Measurements from ENCODE around the gene SIRT6.

DNA sequence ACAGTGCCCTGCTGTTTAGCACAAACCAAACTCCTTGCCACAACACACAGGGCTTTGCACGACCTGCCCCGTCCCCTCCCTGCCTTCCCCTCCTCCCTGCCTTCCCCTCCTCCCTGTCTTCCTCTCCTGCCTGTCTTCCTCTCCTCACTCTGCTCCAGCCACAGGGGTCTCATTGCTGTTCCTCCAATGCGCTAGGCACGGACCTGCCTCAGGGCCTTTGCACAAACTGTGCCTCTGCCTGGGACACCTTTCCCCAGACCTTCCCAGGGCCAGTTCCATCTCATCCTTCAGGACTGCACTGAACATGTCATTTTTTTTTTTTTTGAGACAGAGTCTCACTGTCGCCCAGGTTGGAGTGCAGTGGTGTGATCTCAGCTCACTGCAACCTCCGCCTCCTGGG is 30.7 kb downstream of the SIRT6 start:
- TF ChIP-seq, protein P1, sequence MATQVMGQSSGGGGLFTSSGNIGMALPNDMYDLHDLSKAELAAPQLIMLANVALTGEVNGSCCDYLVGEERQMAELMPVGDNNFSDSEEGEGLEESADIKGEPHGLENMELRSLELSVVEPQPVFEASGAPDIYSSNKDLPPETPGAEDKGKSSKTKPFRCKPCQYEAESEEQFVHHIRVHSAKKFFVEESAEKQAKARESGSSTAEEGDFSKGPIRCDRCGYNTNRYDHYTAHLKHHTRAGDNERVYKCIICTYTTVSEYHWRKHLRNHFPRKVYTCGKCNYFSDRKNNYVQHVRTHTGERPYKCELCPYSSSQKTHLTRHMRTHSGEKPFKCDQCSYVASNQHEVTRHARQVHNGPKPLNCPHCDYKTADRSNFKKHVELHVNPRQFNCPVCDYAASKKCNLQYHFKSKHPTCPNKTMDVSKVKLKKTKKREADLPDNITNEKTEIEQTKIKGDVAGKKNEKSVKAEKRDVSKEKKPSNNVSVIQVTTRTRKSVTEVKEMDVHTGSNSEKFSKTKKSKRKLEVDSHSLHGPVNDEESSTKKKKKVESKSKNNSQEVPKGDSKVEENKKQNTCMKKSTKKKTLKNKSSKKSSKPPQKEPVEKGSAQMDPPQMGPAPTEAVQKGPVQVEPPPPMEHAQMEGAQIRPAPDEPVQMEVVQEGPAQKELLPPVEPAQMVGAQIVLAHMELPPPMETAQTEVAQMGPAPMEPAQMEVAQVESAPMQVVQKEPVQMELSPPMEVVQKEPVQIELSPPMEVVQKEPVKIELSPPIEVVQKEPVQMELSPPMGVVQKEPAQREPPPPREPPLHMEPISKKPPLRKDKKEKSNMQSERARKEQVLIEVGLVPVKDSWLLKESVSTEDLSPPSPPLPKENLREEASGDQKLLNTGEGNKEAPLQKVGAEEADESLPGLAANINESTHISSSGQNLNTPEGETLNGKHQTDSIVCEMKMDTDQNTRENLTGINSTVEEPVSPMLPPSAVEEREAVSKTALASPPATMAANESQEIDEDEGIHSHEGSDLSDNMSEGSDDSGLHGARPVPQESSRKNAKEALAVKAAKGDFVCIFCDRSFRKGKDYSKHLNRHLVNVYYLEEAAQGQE (IDR thresholded peaks at IDR 0.05; ENCODE audit: low read depth) = no peak
- no peak for TF ChIP-seq TCF12 (IDR thresholded peaks at IDR 0.05; ENCODE audit: low read depth)
- no peak for TF ChIP-seq RAD21 (IDR thresholded peaks at IDR 0.05; ENCODE audit: low read depth)
- TF ChIP-seq EP300 (IDR thresholded peaks at IDR 0.05; ENCODE audit: borderline replicate concordance) = no peak
- TF ChIP-seq CEBPB (IDR thresholded peaks at IDR 0.05) = no peak
- no peak for TF ChIP-seq EGR1 (IDR thresholded peaks at IDR 0.05)
- TF ChIP-seq YY1 (IDR thresholded peaks at IDR 0.05; ENCODE audit: low read depth) = no peak

All from Ishikawa (cell line).